C4-2B (cell line): ENCODE data around the gene MICAL3.
"Not testable (repeated sequence)": the region's sequence is repeated elsewhere in the genome, so short reads cannot be mapped to it uniquely, and the experiment has no call there.

Experiments used
- H3K27ac ChIP-seq: fragments of 450-650 bp; 2 replicates; pipeline ENCODE4 v1.5.1; 2017
- ZFX ChIP-seq: fragments of 450-650 bp; IDR thresholded peaks from 2 replicates; pipeline ENCODE4 v1.6.1; 2017
- TF ChIP-seq, protein P1 (sequence below): fragments of 450-650 bp; conservative IDR thresholded peaks from 2 replicates; pipeline ENCODE4 v1.5.1; 2017; ENCODE audit warnings: mild to moderate bottlenecking

MICAL3 gene

DNA sequence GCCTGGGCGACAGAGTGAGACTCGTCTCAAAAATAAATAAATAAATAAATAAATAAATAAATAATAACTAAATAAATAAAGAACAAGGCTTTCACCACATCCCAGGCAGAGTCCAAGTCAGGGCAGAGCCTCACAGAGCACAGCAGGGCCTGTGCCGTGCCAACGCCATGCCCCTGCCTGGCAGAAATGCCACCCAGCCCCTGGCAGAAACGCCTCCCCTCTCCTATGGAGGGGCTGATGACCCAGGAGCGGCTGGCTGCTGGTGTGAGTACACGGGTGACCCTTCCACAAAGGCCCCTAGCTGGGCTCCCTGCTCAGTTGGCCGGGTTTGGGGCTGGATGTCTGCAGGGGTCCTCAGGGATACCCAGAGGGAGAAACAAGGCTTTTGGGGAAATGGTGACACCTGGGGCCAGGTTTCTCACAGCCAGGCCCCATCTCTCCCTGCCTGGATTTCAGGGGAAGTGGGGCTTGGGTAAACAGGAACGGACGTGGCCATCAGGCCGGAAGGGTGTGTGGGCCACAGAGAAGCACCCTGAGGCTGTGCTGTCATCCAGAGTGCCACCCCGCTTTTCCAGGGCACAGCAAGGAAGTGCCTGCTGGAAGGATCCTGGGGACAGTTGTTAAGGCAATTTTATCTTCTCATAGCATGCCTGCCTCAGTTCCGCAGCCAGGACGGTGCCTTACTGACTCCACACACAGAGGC lies 255.2 kb downstream of the MICAL3 start:
- no peak overlapping the region for H3K27ac ChIP-seq
- TF ChIP-seq, protein P1, sequence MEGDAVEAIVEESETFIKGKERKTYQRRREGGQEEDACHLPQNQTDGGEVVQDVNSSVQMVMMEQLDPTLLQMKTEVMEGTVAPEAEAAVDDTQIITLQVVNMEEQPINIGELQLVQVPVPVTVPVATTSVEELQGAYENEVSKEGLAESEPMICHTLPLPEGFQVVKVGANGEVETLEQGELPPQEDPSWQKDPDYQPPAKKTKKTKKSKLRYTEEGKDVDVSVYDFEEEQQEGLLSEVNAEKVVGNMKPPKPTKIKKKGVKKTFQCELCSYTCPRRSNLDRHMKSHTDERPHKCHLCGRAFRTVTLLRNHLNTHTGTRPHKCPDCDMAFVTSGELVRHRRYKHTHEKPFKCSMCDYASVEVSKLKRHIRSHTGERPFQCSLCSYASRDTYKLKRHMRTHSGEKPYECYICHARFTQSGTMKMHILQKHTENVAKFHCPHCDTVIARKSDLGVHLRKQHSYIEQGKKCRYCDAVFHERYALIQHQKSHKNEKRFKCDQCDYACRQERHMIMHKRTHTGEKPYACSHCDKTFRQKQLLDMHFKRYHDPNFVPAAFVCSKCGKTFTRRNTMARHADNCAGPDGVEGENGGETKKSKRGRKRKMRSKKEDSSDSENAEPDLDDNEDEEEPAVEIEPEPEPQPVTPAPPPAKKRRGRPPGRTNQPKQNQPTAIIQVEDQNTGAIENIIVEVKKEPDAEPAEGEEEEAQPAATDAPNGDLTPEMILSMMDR, result no peak
- no peak for TF ChIP-seq ZFX

DNA sequence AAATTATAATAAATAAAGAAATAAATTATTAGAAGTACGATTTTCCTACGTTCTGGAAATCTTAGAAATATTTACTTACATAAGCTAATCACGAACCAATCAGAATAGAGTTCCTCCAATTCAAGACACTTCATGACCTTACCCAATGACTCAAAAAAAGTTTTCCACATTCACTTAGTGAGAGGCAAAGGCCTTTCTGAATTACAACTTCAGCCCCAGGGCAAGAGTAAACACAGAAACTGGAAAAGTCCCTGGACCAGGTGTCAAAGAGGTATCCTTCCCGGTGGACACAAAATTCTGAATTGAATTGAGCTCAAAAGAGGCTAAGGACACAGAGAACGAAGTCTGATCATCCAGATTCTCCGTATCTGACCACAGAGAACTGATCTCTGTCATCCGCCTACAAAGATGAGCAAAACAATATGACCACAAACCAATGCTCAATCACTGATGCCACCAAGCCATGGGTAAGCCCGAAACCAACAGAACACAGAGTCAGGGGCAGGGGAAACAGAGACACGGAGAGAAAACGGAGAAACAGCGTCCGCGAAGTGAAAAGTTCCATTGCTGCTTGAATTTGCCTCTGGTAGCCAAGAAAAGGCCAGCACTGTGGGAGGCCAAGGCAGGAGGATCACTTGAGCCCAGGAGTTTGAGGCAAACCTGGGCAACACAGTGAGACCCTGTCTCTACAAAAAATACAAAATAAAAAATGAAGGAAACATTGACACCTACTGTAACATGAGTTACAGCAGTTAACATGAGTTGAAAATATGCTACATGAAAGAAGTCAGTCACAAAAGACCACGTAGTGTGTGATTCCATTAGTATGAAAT lies 256.9 kb downstream of the MICAL3 start:
- TF ChIP-seq ZFX, result no peak
- TF ChIP-seq, protein P1, result no peak
- no peak overlapping the region for H3K27ac ChIP-seq

DNA sequence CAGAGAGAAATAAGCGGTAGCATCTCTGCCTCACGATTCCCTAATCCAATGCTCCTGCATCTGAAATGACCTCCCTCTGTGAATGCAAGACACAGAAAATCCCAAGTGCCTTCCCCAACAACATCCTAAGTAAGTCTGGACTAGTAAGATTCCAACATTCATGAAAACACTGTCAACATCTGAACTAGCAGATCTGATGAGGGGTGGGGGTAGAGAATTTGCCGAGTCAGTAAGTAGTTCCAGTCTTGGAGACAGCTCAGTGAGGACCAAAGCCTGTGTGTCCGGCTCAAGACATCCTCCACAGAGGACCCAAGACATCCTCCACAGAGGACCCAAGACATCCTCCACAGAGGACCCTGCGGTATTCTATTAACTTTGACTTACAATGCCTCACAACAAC lies 259.5 kb downstream of the MICAL3 start:
- H3K27ac ChIP-seq, result not testable (repeated sequence)

DNA sequence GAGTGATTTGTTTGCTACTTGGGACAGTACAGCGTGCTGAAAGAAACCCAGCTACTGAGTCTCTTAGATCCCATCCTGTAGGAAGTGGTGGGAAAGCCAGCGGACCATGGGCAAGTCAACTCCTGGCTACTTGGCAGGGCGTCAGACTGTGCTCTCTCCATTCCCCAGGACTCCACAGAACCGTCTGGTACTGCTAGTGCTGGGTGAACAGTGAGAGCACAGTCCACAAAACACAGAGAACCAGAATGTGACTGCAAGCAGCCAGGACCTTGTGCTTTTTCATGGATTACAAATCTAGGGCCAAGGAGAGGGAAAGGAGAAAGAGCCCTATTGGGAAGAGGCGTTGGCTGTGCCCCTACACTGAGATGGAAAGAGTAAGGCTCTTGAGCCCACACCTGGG lies 260.3 kb downstream of the MICAL3 start:
- H3K27ac ChIP-seq, result no peak overlapping the region
- TF ChIP-seq, protein P1, result no peak
- TF ChIP-seq ZFX, result no peak

DNA sequence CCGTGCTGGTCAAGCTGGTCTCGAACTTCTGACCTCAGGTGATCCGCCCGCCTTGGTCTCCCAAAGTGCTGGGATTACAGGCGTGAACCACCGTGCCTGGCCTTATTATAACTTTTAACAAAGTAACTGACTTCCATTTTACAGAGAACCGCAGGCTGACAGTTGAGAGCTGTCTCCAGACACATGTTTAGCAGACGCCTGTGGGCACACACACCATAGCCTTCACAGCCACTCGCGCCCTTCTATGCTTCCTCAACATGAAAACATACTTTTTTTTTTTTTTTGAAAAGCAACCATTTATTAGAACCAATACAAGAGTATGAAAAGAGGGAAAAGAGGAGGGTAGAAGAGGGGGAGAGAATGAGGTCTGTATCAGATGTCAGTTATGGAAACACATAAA lies 260.9 kb downstream of the MICAL3 start:
- H3K27ac ChIP-seq, result not testable (repeated sequence)

DNA sequence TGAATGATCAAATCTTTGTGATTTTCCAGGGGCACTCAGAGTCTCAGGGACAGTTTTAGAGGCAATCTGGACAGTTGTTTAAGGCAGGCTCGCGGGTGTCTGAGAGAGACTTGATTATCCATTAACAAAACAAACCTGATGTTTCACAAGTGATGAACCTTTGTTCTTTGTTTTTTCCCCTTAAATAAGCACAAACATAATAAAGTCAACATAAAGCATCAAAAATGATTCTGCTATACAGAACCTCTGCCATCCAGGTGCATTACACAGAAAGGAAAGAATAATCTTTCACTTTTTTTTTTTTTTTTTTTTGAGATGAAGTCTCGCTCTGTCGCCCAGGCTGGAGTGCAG lies 263.2 kb downstream of the MICAL3 start:
- H3K27ac ChIP-seq, result no peak overlapping the region
- TF ChIP-seq ZFX, result no peak
- TF ChIP-seq, protein P1, result no peak

DNA sequence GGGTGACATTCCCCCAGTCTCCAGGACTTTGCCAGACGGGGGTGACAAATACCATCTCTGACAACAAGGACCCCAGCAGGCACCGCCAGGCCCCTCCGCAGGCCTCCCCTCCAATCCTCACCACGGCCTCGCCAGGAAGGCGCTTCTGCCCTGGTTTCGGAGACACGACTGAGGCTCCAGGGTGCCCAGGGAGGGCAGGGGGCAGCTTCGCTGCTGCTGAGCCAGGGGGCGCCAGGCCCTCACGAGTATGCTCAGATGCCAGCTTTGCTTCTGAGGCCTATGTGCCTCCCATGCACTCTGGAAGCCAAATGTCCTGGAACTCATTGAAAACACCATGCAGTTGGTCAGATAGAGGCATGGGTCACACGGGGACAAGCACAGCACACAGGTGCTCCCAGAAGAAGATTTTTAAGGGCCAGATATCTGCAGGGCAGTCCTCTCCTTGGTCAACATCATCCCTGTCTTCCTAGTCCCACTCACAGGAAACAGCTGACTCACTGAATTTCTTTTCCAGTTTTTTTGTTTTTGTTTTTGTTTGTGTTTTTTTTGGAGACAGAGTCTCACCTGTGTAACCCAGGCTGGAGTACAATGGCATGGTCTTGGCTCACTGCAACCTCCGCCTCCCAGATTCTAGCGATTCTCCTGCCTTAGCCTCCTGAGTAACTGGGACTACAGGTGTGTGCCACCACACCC lies 270.0 kb downstream of the MICAL3 start:
- TF ChIP-seq, protein P1, result no peak
- TF ChIP-seq ZFX, result no peak

DNA sequence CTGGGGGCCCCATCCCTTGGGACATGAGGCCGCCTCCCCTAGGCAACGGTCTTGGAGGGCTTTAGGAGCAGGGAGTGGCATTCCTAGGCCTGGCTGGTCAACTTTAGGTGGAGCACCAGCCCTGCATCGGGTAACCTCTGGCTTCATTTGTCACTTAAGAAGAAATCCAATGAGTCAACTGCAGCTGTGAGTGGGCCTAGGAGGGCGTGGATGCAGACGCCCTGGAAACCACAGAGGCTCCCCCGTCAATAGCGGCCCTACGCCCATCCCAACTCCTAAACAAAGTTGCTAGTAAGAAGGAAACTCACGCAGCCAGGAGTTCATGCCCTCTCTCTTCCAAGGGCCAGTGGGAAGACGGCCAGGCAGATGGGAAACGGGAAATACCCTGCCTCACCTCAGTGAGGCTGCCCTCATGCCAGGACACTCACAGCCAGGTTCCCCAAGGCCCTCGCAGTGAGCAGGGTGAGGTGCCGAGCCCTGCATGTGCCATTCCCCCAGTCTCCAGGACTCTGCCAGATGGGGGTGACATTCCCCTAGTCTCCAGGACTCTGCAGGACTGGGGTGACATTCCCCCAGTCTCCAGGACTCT lies 270.9 kb downstream of the MICAL3 start:
- no peak for TF ChIP-seq ZFX
- TF ChIP-seq, protein P1, result no peak
- no peak overlapping the region for H3K27ac ChIP-seq

More for the DNA sequence above, 270.0 kb downstream of the MICAL3 start:
- H3K27ac ChIP-seq, result no peak overlapping the region
